HG02852 (cell line): ENCODE data around the gene PRKG1.
"Not testable (repeated sequence)": the region's sequence is repeated elsewhere in the genome, so short reads cannot be mapped to it uniquely, and the experiment has no call there.

ENCODE experiments used
- ATAC-seq: cut with Tn5 transposase; IDR thresholded peaks from one replicate; pipeline ENCODE4 v1.9.1; 2021; ENCODE audit warnings: mild to moderate bottlenecking, moderate library complexity; ENCODE audit not compliant: unreplicated experiment

PRKG1 gene

DNA sequence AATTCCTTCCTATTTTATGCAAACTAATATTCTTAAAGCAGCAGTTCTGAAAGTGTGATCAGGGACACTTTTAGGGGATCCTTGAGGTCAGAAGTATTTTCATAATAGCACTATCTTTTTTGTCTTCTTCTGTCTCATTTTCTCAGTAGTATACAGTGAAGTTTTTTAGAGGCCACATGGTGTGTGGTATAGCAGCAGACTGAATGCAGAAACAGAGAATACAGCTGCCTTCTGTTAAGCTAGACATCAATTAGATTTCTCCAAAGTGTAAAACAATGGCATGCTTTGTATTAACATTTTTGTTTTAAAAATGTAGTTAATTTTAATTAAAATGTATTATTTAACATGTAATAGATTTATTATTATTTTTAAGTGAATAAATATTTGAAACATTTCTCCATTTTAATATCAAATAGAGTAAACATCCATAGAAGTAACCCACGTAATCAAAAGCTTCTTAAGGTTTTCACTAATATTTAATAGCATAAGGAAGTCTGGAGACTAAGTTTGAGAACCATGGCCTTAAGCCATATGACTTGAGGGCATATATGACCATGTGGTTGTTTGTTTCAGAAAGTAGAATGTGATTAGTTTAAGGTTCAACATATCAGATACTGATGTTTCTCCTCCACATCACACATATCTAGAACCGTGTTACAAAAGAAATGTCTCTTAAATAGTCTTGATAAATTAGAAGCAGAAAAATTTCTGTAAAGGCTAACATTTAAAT, 94.0 kb downstream of the PRKG1 start:
- no peak for ATAC-seq

DNA sequence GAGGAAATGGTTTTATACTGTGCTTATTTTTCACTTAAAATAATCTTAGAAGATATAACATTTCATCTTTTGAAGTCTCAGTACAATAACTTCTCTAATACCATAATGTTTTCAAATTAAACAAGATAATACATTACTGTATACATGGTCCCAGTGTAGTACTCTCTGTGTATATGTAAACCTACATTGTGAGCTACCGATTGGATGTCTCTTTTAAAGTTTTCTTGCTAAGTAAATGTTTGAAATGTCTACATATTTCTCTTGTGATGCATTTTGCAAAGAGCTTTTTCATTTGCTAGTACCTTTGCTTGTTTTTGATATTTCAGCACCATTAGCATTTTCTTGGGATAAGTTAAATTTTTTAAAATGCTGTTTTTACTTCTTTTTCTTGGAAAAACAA, 94.8 kb downstream of the PRKG1 start:
- no peak for ATAC-seq

- ATAC-seq = no peak
These were observed 96.4 kb downstream of the PRKG1 start for GRCh38 chr10:51170518-51171245.

GRCh38 chr10:51171946-51172345, 97.7 kb downstream of the PRKG1 start:
- no peak for ATAC-seq

- no peak for ATAC-seq
These were observed 102.8 kb downstream of the PRKG1 start for GRCh38 chr10:51176976-51177695.

GRCh38 chr10:51178634-51179033, 104.3 kb downstream of the PRKG1 start:
- ATAC-seq = no peak

DNA sequence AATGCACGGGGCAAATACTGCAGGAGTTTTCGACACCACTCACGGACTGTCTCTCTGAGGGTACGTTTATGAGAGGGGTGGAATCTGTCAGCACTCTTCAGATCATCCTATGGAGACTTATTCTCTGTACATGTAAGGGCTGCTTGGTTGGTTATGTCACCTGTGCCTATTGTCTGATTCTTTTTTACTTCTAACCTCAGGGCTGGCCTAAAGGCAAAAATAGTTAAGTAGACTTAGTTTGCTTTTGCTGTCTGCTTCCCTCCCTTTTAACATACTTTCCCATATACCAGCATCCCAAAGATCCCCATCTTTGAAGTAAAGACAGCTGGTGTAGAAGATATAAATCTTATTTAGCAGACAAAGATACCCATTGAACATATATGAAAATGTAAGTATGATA, 105.9 kb downstream of the PRKG1 start:
- no peak for ATAC-seq

DNA sequence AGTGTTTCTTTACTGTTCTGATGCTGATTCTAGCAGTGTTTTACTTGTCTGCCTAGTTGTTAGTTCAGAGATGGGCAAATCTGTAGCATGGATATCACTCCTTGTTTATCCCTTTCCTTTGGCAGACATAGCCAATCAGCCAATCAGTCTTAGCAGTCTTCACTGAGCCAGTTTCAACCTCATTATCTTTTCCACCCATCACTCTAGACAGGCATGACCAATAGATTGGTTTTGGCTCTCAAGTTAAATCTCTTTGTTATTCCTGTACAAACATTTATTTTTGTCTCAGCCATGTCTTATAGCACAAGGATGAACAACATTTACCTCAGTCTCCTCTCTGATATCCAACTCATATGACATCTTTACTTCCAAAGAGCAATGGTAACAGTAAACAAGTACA, 109.5 kb downstream of the PRKG1 start:
- no peak for ATAC-seq

DNA sequence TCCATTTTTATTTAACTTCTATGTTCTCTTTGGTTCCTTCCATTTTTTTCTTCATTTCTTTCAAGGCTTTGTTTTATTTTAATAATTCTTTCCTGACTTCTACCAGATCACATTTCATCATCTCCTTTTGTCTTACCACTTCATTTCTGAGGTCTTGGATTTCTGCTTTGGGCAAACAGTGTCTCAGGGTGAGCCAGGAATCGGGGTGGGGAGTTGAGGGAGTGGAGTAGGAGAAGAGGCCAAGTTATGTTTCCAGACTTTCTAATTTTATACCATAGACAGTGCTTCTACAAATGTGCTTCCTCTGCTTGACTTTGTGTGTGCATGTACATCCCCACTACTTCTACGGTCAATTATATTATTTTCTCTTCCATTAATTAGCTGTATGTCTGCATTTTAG, 112.1 kb downstream of the PRKG1 start:
- no peak for ATAC-seq

- ATAC-seq = no peak
These were observed 113.7 kb downstream of the PRKG1 start for GRCh38 chr10:51188008-51188407.

DNA sequence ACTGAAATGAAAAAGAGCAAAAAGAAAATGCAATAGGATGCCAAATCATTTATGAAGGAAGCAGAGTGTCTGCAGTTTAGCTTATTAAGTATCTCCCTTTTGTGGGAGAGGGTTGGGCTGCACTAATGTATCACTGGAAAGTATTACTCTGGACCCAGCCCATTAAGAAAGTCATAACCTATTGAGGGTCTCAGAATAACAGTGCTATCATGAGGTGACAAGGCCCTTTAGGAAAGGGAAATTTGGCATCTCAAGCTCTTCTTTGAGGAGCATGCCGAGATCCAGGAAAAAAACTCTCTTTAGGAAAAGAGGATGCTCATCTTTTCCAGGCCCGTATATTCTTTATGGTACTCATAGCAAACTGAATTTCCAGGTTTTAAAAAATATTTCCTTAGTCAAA, 114.6 kb downstream of the PRKG1 start:
- ATAC-seq = no peak

- no peak for ATAC-seq
These were observed 122.4 kb downstream of the PRKG1 start for GRCh38 chr10:51196508-51197175.

DNA sequence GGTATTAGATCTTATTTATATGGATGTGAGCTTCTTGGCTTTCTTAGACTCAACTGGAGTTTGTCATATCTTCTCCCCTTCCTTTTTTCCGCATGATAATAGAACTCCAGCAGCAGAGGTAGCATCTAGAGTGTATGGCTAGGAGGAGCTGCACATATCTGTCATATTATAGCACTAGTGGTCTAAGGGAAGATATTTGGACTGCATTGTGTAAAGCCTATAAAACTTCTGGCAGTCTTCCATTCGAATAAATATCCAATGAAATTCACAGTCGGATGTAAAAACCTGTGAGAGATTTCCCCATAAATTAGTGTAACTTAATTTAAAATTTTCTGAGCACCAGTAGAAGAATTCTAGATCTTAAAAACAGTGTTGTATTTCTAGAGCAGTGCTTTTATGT, 123.9 kb downstream of the PRKG1 start:
- no peak for ATAC-seq

- ATAC-seq = no peak
These were observed 127.7 kb downstream of the PRKG1 start for GRCh38 chr10:51201947-51202346.

- no peak for ATAC-seq
These were observed 129.1 kb downstream of the PRKG1 start for GRCh38 chr10:51203359-51203758.

DNA sequence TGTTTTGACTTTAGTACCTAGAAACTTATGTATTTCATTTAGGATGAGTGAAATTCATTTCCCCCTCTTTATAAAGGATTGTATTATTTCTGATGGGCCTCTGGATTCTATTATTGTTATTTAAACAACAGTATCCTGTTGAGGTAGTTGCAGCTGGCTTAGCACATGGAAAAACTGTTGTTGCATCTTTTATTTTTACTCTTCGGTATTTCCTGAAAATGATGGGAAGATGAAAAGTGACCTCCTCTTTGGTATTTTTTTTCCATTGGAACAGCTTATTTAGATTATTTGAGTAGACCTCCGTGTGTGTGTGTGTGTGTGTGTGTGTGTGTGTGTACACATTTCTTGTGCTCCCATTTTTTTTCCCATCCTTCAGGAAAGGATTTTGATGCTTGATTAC, 129.8 kb downstream of the PRKG1 start:
- no peak for ATAC-seq

- ATAC-seq = no peak
These were observed 130.4 kb downstream of the PRKG1 start for GRCh38 chr10:51204701-51205100.

- no peak for ATAC-seq
These were observed 132.2 kb downstream of the PRKG1 start for GRCh38 chr10:51206500-51206899.

GRCh38 chr10:51212937-51213336, 138.7 kb downstream of the PRKG1 start:
- ATAC-seq = not testable (repeated sequence)

DNA sequence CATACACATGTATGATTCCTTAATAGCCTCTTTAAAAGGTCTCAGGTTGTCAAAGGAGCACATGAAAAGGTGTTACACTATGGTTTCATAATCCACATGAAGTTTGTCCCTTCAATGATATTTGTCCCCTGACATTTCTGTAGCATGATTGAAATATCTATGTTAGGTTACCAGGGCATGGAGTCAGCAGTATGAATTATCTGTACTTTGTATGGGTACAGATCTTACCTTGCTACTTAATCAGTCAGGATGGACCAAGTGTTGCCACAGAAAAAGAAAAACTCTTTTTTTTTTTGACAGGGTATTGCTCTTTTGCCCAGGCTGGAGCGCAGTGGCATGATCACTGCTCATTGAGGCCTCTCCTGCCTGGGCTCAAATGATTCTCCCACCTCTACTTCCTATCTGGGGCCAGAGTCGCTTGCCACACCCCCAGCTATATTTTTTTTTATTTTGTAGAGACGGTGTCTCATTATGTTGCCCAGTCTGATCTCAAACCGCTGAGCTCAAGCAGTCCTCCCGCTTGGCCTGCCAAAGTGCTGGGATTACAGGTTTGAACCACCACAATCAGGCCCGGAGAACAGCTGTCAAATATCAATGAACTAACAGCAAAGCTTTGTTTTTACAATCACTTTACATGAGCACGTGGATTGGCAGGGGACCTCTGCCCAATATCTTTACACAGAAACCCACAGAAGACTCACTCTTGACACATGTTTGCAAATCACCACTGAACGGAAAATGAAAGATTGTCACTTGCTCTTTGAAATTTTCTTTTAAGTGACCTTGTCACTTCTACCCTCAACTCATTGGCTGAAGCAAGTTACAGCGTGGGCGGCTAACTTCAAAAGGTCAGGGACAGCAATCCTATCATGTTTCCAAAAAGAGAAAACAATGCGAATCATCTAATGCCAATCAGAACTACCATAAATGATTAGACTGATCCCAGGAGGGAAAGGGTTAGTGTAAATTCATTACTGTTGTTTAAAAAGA, 140.2 kb downstream of the PRKG1 start:
- ATAC-seq = no peak
